ENCODE results near the gene FKBP10. TPM values are rescaled to one million over a fixed set of nuclear protein-coding genes. Genes with fewer than 3 reads are reported as not detected.

Gene FKBP10
- total RNA-seq, 3 donors from 2014 or later (not counting 1 experiment from before 2014, with no cell fraction given): 5.6 to 8.8 (median 6.0) TPM

GRCh38 chr17:41865596-41865893 lies 52.7 kb downstream of the FKBP10 start:
- 0% methylated on average over 10 of the region's 10 CpGs for WGBS (ENCODE audit: insufficient coverage)
- Histone ChIP-seq H3K9me3 (ENCODE audit: control insufficient read depth, insufficient read depth, low read length) (no peaks in the 10 kb centered on the region), H3K4me3 (ENCODE audit: low read length) (peak overlapping the region; percentile 24), H3K36me3 (ENCODE audit: control insufficient read depth, insufficient read depth, low read length) (peaks cover 19% of the 10 kb centered on the region), H3K27ac (ENCODE audit: low read length) (peak overlapping the region; percentile 47), H3K27me3 (ENCODE audit: control insufficient read depth, insufficient read depth, low read length) (no peaks in the 10 kb centered on the region), H3K4me1 (ENCODE audit: control insufficient read depth, insufficient read depth, low read length) (peaks cover 27% of the 10 kb centered on the region)
- H3K27ac Mint-ChIP-seq: no peak overlapping the region
- intact Hi-C loops (cut with micrococcal nuclease): loop anchor here (1.0 kb wide), 1 partner anchor 54 kb away; no protein-coding TSS in a partner anchor
- TF ChIP-seq, protein P1, sequence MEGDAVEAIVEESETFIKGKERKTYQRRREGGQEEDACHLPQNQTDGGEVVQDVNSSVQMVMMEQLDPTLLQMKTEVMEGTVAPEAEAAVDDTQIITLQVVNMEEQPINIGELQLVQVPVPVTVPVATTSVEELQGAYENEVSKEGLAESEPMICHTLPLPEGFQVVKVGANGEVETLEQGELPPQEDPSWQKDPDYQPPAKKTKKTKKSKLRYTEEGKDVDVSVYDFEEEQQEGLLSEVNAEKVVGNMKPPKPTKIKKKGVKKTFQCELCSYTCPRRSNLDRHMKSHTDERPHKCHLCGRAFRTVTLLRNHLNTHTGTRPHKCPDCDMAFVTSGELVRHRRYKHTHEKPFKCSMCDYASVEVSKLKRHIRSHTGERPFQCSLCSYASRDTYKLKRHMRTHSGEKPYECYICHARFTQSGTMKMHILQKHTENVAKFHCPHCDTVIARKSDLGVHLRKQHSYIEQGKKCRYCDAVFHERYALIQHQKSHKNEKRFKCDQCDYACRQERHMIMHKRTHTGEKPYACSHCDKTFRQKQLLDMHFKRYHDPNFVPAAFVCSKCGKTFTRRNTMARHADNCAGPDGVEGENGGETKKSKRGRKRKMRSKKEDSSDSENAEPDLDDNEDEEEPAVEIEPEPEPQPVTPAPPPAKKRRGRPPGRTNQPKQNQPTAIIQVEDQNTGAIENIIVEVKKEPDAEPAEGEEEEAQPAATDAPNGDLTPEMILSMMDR (IDR thresholded peaks at IDR 0.05): no peak
- H3K27me3 Mint-ChIP-seq (ENCODE audit: low read depth in 2 of 2): no peaks in the 10 kb centered on the region
- no peak overlapping the region for H3K4me3 Mint-ChIP-seq
- no peak for ATAC-seq
- DNase-seq: no peak
- H3K9me3 Mint-ChIP-seq: no peaks in the 10 kb centered on the region
- H3K4me1 Mint-ChIP-seq: peaks cover 13 to 14% of the 10 kb centered on the region in 2 donors
- peaks cover under 1% of the 10 kb centered on the region for H3K36me3 Mint-ChIP-seq

DNA sequence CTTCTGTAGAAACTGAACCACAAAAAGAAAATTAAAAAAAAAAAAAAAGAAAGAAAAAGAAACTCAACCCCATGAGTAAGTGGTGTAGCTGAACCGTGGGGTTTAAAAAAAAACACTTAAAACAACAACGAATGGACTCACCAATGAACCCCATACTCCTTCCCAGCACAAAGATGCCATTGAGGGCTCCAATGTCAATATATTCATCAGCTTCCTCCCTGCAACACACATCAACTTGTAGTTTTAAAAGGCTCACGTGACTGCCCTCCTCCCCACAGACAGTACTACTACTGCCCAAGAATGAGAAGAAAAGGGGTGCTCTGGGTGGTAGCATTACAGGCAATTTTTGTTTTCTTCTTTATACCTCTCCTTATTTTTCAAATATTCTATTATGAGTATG lies 55.8 kb downstream of the FKBP10 start:
- TF ChIP-seq, protein P1 (IDR thresholded peaks at IDR 0.05): no peak
- no peaks in the 10 kb centered on the region for H3K9me3 ChIP-seq (ENCODE audit: control insufficient read depth, insufficient read depth, low read length)
- no peak overlapping the region for H3K27ac ChIP-seq (ENCODE audit: low read length)
- Mint-ChIP-seq H3K27ac (no peak overlapping the region), H3K4me1 (peaks cover 0 to 5% of the 10 kb centered on the region in 2 donors), H3K36me3 (peaks cover 6% of the 10 kb centered on the region), H3K27me3 (ENCODE audit: low read depth in 2 of 2) (no peaks in the 10 kb centered on the region), H3K9me3 (no peaks in the 10 kb centered on the region), H3K4me3 (no peak overlapping the region)
- no peak for DNase-seq
- peaks cover 39% of the 10 kb centered on the region for H3K36me3 ChIP-seq (ENCODE audit: control insufficient read depth, insufficient read depth, low read length)
- H3K4me3 ChIP-seq (ENCODE audit: low read length): no peak overlapping the region
- peaks cover 14% of the 10 kb centered on the region for H3K4me1 ChIP-seq (ENCODE audit: control insufficient read depth, insufficient read depth, low read length)
- 70% methylated on average over 1 of the region's 3 CpGs for WGBS (ENCODE audit: insufficient coverage)
- intact Hi-C loops (cut with micrococcal nuclease): no loop called here
- H3K27me3 ChIP-seq (ENCODE audit: control insufficient read depth, insufficient read depth, low read length): no peaks in the 10 kb centered on the region
- no peak for ATAC-seq

GRCh38 chr17:41869426-41869825 lies 56.6 kb downstream of the FKBP10 start:
- H3K27ac ChIP-seq (ENCODE audit: low read length): no peak overlapping the region
- 90% methylated on average over 9 of the region's 9 CpGs for WGBS (ENCODE audit: insufficient coverage)
- TF ChIP-seq, protein P1 (IDR thresholded peaks at IDR 0.05): no peak
- peaks cover 42% of the 10 kb centered on the region for H3K36me3 ChIP-seq (ENCODE audit: control insufficient read depth, insufficient read depth, low read length)
- no peak overlapping the region for H3K27ac Mint-ChIP-seq
- H3K4me1 Mint-ChIP-seq: peaks cover 0 to 5% of the 10 kb centered on the region in 2 donors
- no peaks in the 10 kb centered on the region for H3K27me3 ChIP-seq (ENCODE audit: control insufficient read depth, insufficient read depth, low read length)
- no peak for DNase-seq
- intact Hi-C loops (cut with micrococcal nuclease): no loop called here
- H3K9me3 ChIP-seq (ENCODE audit: control insufficient read depth, insufficient read depth, low read length): no peaks in the 10 kb centered on the region
- H3K36me3 Mint-ChIP-seq: peaks cover 6% of the 10 kb centered on the region
- no peaks in the 10 kb centered on the region for H3K9me3 Mint-ChIP-seq
- no peak for ATAC-seq
- no peak overlapping the region for H3K4me3 Mint-ChIP-seq
- no peaks in the 10 kb centered on the region for H3K27me3 Mint-ChIP-seq (ENCODE audit: low read depth in 2 of 2)
- no peak overlapping the region for H3K4me3 ChIP-seq (ENCODE audit: low read length)
- peaks cover 5% of the 10 kb centered on the region for H3K4me1 ChIP-seq (ENCODE audit: control insufficient read depth, insufficient read depth, low read length)

DNA sequence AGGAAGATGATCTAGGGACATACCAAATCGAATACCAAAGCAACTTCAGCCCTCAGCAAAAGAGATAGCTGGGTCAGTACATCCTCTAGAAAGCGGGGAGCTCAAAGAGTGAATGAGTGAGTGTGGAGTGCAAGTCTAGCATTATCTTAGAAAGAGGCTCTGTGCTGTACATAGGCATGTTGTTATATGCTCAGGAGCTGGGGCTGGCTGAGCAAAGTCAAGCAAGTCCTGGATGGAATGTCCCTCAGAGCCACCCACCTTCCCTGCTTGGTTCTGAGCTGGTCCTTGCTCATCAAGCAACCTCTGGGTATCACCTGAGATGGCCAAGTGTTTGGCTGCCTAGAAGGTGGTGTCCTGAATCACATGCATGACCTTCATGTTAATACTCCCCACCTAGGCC lies 57.3 kb downstream of the FKBP10 start:
- Mint-ChIP-seq H3K9me3 (no peaks in the 10 kb centered on the region), H3K27me3 (ENCODE audit: low read depth in 2 of 2) (no peaks in the 10 kb centered on the region), H3K36me3 (peaks cover 6% of the 10 kb centered on the region), H3K4me1 (peaks cover 0 to 5% of the 10 kb centered on the region in 2 donors), H3K27ac (no peak overlapping the region), H3K4me3 (no peak overlapping the region)
- H3K36me3 ChIP-seq (ENCODE audit: control insufficient read depth, insufficient read depth, low read length): peaks cover 47% of the 10 kb centered on the region
- H3K4me1 ChIP-seq (ENCODE audit: control insufficient read depth, insufficient read depth, low read length): peaks cover 4% of the 10 kb centered on the region
- no peaks in the 10 kb centered on the region for H3K27me3 ChIP-seq (ENCODE audit: control insufficient read depth, insufficient read depth, low read length)
- no peak overlapping the region for H3K27ac ChIP-seq (ENCODE audit: low read length)
- H3K4me3 ChIP-seq (ENCODE audit: low read length): no peak overlapping the region
- no peaks in the 10 kb centered on the region for H3K9me3 ChIP-seq (ENCODE audit: control insufficient read depth, insufficient read depth, low read length)
- ATAC-seq: no peak
- TF ChIP-seq, protein P1 (IDR thresholded peaks at IDR 0.05): no peak
- no peak for DNase-seq
- WGBS (ENCODE audit: insufficient coverage): 100% methylated on average over 2 of the region's 2 CpGs
- intact Hi-C loops (cut with micrococcal nuclease): no loop called here
